ENCODE measurements around the gene ANXA10.

DNA sequence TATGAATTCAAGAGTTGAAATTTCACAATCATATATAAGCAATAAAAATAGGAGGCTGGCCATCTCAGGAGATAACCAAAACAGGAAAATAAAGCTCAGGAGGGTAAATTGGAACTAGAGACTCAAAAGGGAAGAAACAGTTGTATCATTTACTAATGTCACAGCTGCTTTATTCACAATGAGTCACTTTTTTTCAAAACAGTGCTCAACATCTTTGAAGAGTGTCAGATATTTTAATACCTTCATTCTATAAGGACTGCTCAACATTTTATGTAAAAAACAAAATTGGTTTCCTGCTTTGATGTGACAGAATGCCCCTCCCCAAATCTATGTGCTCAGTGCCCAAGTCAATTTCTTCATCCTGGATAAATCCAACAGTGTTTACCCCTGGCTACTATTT, 128.6 kb downstream of the ANXA10 start:
- no peak for TF ChIP-seq POLR2A (IDR thresholded peaks at IDR 0.05; ENCODE audit: low read depth, low read length)
- TF ChIP-seq POLR2AphosphoS5 (IDR thresholded peaks at IDR 0.05; ENCODE audit: low read depth, low read length) = no peak
- no peak for TF ChIP-seq TAF1 (IDR thresholded peaks at IDR 0.05; ENCODE audit: low read depth, low read length)
- TF ChIP-seq PAX5 (IDR thresholded peaks at IDR 0.05; ENCODE audit: insufficient read depth, low read length, severe bottlenecking) = no peak
- no peak for TF ChIP-seq SPI1 (IDR thresholded peaks at IDR 0.05; ENCODE audit: low read depth, low read length)
- no peak for TF ChIP-seq POU2F2 (IDR thresholded peaks at IDR 0.05; ENCODE audit: low read depth, low read length)
